Left lung (tissue), 10 donors: ENCODE data around the gene HS6ST2. TPM values are rescaled to one million over a fixed set of nuclear protein-coding genes. Genes with fewer than 3 reads are reported as not detected.

ENCODE experiments used
- ATAC-seq: fragments of 200-7000 bp; cut with Tn5 transposase; one replicate; pipeline ENCODE4 v1.9.1; 2020; ENCODE audit warnings: moderate library complexity
- DNase-seq, 4 donors: peaks; one replicate each; pipeline ENCODE4 v3.0.0-alpha.2; 2013 to 2020
- H3K27ac ChIP-seq, 2 donors: fragments of 200-600 bp; sonication (generic) in 1 of 2; one replicate each; pipeline versions ENCODE4 v1.5.0 to v1.8.0; 2020 to 2021
- H3K27me3 ChIP-seq, 2 donors: fragments of 200-600 bp; sonication (generic) in 1 of 2; one replicate each; pipeline versions ENCODE4 v1.5.0 to v1.8.0; 2020 to 2021
- H3K36me3 ChIP-seq, 2 donors: fragments of 200-600 bp; sonication (generic) in 1 of 2; one replicate each; pipeline versions ENCODE4 v1.5.0 to v1.8.0; 2020 to 2021
- H3K4me1 ChIP-seq, 2 donors: fragments of 200-600 bp; one replicate each; pipeline ENCODE4 v1.8.0; 2021
- H3K4me3 ChIP-seq, 2 donors: fragments of 200-600 bp; sonication (generic) in 1 of 2; one replicate each; pipeline versions ENCODE4 v1.5.0 to v1.8.0; 2020 to 2021; ENCODE audit warnings: mild to moderate bottlenecking in 1 of 2
- H3K9me3 ChIP-seq, 2 donors: fragments of 200-600 bp; sonication (generic) in 1 of 2; one replicate each; pipeline versions ENCODE4 v1.5.0 to v1.8.0; 2020 to 2021
- CTCF ChIP-seq, 2 donors: fragments of 200-600 bp; sonication (generic) in 1 of 2; IDR thresholded peaks; one replicate each; pipeline versions ENCODE4 v1.5.0 to v1.8.0; 2021; ENCODE audit warnings: antibody characterized with exemption in 2 of 2
- intact Hi-C, 2 donors: fragments of 100-400 bp; cut with DNase I; formaldehyde crosslinking; loops; one replicate each; pipeline versions ENCODE4 v1.11.2 to v1.14.2; 2022
- polyA plus RNA-seq, 6 donors: library from polyadenylated mRNA; unstranded; fragments of 120-200 nt; gene quantifications; one replicate each; pipeline ENCODE4 v1.2.1, GENCODE V29; 2013; ENCODE audit not compliant: insufficient read length in 6 of 6
- total RNA-seq, 2 donors: library from RNA; stranded (reverse); fragmentation: NEBNext Ultra II Directional; extraction: Animal tissue kit (Norgen Biotek cat#: 25700); gene quantifications; one replicate each; pipeline ENCODE4 v1.2.1, GENCODE V29; 2021
- donor health status: DM: no; HTN: yes; CAD: no.
- donor health status: DM: no; HTN: no; CAD: no.

The HS6ST2 gene
- total and polyA plus RNA-seq, 8 donors = 1.0 to 22.9 (median 15.2) TPM

GRCh38 chrX:132716006-132716405 is 242.4 kb downstream of the HS6ST2 start:
- no peaks in the 10 kb centered on the region for H3K4me1 ChIP-seq
- H3K4me3 ChIP-seq = no peak overlapping the region
- TF ChIP-seq CTCF (IDR thresholded peaks at IDR 0.05) = no peak
- no peaks in the 10 kb centered on the region for H3K27me3 ChIP-seq
- no peak for ATAC-seq
- intact Hi-C loops = no loop called here
- no peak overlapping the region for H3K27ac ChIP-seq
- no peak for DNase-seq
- no peaks in the 10 kb centered on the region for H3K9me3 ChIP-seq
- no peaks in the 10 kb centered on the region for H3K36me3 ChIP-seq

DNA sequence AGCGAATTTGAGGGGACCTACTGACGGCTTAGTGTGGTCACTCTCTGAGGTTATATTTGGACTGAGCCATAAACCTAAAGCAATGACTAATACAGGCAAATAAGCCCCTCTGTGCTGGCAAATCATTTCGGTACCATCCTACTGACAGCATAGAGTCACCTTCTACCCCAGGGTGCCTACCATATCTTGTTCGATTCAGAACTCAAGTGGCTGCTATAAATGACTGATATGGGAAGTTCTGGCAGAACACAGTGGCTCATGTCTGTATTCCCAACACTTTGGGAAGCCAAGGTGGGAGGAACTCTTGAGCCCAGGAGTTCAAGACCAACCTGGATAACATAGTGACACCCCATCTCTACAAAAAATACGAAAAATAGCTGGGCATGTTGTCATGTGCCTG is 243.5 kb downstream of the HS6ST2 start:
- Histone ChIP-seq H3K4me3 (no peak overlapping the region), H3K4me1 (no peaks in the 10 kb centered on the region), H3K9me3 (no peaks in the 10 kb centered on the region), H3K27ac (no peak overlapping the region), H3K36me3 (no peaks in the 10 kb centered on the region), H3K27me3 (no peaks in the 10 kb centered on the region)
- ATAC-seq (no peak), DNase-seq (no peak)
- TF ChIP-seq CTCF (IDR thresholded peaks at IDR 0.05) = no peak
- intact Hi-C loops = no loop called here

- Histone ChIP-seq H3K27me3 (no peaks in the 10 kb centered on the region), H3K36me3 (no peaks in the 10 kb centered on the region), H3K4me1 (no peaks in the 10 kb centered on the region), H3K9me3 (no peaks in the 10 kb centered on the region), H3K27ac (no peak overlapping the region), H3K4me3 (no peak overlapping the region)
- no peak for TF ChIP-seq CTCF (IDR thresholded peaks at IDR 0.05)
- no peak for DNase-seq
- intact Hi-C loops = no loop called here
- no peak for ATAC-seq
Measured at GRCh38 chrX:132712350-132712749, 246.1 kb downstream of the HS6ST2 start.

- H3K27ac ChIP-seq = no peak overlapping the region
- intact Hi-C loops = no loop called here
- H3K4me1 ChIP-seq = no peaks in the 10 kb centered on the region
- DNase-seq (no peak), ATAC-seq (no peak)
- no peaks in the 10 kb centered on the region for H3K9me3 ChIP-seq
- no peaks in the 10 kb centered on the region for H3K36me3 ChIP-seq
- no peak overlapping the region for H3K4me3 ChIP-seq
- no peaks in the 10 kb centered on the region for H3K27me3 ChIP-seq
- TF ChIP-seq CTCF (IDR thresholded peaks at IDR 0.05) = no peak
Measured at GRCh38 chrX:132710656-132711155, 247.7 kb downstream of the HS6ST2 start.

DNA sequence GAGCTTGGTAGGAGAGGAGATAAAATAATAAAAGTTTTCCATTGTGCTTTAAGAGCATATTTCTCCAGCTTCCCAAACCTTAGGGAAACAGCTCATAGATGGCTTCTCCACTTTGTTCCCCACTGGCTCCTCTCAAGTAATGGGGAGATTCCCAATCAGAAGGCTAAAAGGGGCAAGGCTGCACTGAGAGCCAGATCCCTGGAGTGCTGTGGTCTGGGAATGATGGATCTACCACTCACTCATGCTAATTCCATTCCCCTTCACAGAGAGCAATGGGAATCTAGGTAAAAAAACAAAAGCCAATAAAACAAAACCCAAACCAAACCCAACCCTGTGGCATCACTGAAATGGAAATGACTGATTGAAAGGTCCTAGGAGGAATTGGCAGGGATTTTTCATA is 249.9 kb downstream of the HS6ST2 start:
- no peaks in the 10 kb centered on the region for H3K36me3 ChIP-seq
- TF ChIP-seq CTCF (IDR thresholded peaks at IDR 0.05) = no peak
- no peak for ATAC-seq

More for the DNA sequence above, 249.9 kb downstream of the HS6ST2 start:
- intact Hi-C loops = no loop called here
- H3K4me1 ChIP-seq = no peaks in the 10 kb centered on the region
- no peak for DNase-seq
- no peak overlapping the region for H3K4me3 ChIP-seq
- H3K9me3 ChIP-seq = no peaks in the 10 kb centered on the region
- no peak overlapping the region for H3K27ac ChIP-seq
- H3K27me3 ChIP-seq = no peaks in the 10 kb centered on the region
